ENCODE data around the gene GRIK2.

The GRIK2 gene

DNA sequence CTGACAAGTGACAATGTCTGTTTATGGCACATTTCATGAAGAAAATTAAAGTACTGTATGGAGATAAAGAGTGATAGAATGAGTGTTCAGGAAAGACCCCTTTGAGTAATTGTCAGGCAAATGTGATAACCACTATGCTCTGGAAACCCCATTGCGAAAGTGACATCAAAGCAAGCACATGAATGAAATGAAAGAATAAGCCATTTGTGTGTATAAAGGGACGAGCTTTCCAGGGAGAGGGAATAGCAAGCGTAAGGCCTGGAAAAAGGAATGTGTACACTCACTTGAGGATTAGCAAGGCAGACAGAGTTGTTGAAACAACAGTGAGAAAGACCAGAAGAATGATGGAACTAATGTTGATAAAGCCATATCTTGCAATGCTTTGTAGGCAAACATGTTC lies 490.0 kb downstream of the GRIK2 start:
- DNase-seq (ENCODE audit: low spot score), result no peak

DNA sequence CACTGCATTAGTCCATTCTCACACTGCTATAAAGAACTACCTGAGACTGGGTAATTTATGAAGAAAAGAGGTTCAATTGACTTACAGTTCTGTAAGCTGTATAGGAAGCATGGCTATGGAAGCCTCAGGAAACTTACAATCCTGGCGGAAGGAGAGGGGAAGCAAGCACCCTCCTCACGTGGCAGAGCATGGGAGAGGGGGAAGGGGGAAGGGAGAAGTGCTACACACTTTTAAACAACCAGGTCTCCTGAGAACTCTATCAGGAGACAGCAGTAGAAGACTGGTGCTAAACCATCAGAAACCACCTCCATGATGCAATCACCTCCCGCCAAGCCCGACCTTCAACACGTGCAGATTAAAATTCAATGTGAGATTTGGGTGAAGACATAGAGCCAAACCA lies 494.0 kb downstream of the GRIK2 start:
- no peak for DNase-seq (ENCODE audit: low spot score)

DNA sequence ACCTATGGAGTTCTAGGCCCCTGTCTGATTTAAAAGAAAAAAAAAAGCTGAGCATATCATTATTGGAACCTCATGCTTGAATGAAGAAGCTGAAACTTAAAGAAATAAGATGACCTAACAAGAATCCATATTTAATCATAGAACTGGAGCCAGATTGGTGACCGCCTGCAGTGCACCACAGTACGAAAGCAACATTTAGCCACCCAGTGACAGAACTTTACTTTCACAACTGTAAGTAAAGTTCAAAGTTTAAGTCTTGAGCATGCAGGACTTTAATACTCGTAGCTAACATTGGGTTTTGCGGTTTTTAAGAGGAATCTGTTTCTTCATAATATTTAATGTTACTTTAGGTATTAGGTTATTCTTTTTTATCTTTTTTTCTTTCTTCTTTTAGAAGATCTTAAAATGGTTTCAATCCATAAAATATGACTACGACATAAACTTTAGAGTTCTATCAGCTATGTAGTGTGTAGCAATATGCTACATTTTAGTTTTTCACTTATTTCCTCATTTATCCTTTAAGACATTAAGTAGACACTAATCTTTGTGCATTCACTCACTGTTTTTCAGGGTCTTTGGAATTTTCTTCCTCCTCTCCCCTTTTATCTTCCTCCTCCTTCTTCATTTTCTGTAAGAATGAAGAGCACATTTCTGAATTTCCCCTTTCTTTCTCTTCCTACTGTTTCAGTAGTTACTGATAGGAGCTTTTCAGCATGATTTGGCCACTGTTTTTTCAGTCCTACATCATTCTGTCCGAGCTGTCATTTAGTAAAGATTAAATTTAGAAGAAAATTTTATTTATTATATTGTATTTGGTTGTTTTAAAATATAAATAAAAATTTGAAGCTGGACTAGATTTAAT lies 514.1 kb downstream of the GRIK2 start:
- no peak for DNase-seq (ENCODE audit: low spot score)

DNA sequence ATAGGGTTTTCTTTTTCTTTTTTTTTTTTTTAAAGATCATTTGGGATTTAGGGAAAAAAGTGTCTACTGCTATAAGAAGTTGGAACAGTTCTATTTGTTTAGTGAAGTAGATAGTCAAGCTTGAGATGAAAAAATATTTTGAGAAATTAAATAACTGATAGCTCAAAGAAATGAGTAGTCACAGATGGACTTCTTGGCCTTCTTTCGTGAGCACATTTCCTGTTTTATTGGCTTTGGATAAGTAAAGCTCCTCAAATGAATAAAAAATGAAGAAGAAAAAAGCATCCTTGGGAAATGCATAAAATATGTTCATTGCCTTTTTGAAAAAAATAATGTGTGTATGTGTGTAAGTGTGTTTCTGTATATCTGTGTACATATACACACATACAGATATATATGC lies 515.9 kb downstream of the GRIK2 start:
- no peak for DNase-seq (ENCODE audit: low spot score)

DNA sequence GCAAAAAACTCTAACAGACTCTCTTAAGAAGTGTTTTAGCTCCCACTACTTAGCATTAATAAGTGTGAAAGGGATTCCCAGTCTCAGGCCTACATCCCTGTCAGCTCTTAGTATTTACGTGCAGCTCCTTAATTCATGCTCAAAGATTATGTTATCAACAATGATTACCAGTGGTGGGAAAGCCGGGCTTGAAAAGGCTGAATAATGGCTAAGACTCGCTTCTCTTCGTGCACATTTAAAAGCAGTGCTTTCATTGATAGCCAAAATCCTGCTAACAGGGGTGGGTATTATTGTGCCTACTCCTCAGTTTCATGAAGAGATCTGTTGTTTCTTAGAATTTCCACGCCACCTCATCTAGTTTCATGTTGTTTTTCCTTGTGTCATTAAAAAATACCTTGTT lies 518.8 kb downstream of the GRIK2 start:
- no peak for DNase-seq (ENCODE audit: low spot score)

DNA sequence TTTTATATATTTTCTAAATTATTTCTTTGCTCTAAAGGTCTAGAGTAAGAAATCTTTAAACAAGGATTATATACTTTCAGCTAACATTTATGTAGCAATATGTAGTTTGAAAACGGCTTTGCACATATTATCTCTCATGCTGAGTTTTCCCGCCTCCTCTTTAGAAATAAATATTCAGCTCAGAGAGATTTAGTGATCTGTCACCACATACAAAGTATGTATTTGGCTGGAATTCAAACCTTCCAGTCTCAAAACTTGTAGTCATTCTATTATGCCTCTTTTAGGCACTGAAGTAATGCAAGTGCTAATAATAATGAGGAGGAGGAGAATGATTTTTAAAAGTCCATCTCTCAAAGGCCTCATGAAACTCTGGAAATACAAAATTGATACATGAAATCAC lies 525.0 kb downstream of the GRIK2 start:
- DNase-seq (ENCODE audit: low spot score), result no peak

DNA sequence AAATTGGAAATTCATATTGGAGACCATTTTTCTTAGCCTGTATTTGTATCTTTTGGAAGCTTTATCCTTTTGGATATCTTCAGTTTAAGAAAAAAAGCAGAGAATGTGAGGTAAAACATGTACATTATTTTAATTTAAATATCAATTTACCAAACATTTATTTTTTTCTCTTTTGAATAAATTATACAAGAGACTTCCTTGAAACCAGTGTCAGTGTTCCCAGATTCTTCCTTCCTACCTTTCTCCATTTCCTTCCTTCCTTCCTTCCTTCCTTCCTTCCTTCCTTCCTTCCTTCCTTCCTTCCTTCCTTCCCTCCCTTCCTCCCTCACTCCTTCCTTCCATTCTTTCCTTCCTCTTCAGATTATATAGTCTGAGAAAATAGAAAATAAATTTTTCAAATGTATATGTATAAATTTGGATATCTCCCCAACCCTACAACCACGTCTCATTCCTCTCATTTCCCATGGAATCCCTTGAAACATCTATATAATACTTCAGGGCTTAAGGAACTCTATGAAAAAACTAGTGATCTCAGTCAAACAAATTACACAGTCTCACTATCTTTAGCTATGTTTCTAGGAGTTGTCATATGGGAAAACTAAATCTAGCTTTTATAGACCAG lies 528.4 kb downstream of the GRIK2 start:
- no peak for DNase-seq (ENCODE audit: low spot score)

DNA sequence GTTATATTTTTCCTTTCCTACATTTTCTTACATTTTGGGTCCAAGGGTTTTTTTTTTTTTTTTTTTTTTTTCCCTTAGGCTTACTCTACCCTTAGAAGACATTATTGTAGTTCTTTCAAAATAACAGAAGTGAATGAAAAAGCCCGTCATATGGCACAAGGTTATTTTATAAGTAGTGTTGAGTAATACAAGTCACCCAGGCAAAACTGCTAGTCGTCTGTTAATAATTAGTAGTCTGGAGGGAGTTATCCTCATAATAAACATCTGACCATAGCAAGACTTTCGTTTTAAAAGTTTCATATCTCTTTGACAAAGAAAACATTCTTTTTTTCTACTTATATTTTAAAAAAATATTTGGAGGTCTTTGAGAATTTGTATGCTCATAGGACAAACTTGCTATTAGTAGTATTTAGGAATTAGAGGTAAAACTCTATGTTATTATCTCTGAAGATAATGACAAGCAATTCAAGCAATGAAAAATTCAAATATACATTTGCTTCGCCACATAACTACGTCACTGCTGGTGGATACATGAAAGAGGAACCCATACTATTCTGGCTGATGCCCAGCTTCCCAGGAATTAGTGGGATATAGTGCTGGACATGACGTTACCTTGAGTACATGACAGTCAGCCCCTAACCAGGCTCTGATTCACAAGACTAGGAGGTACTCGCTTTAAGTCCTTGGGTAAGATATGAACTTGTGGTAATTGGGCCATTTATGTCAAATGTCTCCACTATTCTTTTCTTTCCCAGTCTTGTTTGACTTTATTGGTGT lies 532.8 kb downstream of the GRIK2 start:
- no peak for DNase-seq (ENCODE audit: low spot score)

DNA sequence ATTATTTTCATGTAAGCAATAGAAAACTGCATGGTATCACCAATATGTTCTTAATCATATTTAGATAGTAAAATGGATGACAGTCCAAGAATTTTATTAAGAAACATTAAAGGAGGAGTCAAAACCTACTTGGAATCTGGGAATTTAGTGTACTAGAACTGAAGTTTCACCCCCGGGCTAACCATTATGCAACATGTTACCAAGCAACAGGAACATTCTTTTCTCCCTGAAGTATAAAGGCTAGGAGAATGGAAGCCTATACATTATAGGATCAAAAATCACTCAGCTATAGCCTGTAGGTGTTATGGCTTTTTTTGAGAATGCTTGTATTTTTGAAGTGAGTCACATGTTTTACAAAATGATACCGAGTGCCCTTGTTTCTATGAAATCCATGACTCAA lies 538.3 kb downstream of the GRIK2 start:
- DNase-seq (ENCODE audit: low spot score), result no peak

DNA sequence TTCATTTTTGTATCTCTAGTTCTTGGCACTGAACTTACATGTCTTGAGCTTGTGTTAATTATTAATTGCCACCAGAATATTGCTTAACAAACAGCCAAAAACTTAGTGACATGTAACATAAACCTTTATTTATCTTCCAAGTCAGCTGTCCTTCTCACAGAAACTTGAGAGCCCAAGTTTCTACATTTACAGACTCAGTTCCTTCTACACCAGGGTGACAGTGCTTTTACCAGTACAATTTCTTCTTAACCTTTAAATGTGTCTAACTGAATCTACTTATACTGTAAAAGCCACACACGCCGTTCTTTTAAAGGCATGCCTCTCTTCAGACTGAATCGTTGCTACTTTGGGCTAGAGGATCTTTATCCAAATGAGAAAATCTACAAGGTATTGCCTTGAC lies 539.2 kb downstream of the GRIK2 start:
- DNase-seq (ENCODE audit: low spot score), result no peak

DNA sequence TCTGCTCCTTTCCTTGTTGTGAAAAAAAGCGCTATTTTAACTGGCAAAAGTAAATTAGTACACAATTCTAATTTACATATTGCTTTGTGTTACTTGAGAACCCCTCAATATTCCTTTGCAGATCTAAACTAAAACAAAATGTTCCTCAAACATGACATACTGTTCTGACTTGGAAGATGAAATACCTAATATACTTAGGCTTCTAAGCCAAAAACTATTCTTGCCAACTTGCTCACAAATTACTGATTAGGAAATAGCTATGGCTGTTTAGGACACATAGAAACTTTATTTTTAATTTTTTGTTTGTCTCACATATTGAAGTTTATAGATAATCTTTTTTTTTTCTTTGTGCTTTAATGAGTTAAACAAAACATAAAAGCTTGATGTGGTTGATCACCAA lies 542.2 kb downstream of the GRIK2 start:
- no peak for DNase-seq (ENCODE audit: low spot score)

DNA sequence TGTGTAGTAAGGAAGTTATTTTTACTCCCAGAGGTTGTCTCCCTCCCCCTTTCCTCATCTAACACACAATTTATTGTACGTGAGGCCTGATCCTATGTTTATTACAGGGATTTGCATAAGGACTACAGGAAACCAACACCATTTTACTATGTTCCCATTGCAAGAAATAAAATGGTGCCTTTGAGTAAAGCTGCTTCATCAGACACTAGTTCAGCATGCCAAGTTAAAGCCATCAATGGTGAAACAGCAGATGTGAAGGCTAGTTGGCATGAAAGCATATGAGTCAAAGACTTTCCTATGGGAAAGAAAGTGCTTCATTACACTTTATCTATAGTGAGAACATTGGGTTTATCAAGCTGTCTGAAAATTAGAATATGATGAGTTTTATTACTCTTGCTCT lies 543.0 kb downstream of the GRIK2 start:
- no peak for DNase-seq (ENCODE audit: low spot score)

DNA sequence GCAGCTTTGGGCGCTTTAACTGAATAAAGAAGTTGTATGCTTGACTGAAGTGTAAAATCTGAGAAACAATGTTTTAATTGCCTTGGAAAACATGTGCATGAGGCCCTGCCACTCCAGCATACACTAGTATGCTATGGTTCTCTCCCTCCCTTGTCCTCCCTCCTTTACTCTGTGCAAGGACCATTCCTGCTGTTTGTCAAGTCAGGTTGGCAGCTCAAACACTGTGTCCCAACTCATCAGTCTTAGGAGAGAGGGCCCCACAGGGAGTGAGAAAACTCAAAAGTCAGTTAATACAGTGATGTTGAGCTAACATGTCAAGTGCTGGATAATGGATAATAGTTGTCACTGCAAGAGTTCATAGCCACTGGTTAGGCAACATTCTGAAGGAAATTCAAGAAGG lies 543.6 kb downstream of the GRIK2 start:
- DNase-seq (ENCODE audit: low spot score), result no peak

DNA sequence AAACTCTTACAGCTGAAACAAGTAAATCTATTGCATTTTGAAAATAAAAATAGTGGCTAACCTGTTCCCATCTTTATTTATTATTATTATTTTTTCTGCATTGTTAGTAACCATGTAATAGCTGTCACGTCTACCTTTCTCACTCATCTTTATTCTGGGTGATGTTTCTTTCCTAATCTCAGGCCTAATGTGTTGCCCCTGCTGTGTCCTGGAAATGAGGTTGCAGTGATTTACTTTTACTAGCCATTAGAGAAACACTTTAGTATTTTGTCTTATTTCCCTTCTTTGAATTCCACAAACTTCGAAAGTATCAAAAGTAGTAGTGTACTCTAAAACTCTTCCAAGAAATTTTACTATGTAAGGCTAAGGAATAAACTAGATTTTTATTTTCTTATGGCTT lies 546.9 kb downstream of the GRIK2 start:
- DNase-seq (ENCODE audit: low spot score), result no peak

DNA sequence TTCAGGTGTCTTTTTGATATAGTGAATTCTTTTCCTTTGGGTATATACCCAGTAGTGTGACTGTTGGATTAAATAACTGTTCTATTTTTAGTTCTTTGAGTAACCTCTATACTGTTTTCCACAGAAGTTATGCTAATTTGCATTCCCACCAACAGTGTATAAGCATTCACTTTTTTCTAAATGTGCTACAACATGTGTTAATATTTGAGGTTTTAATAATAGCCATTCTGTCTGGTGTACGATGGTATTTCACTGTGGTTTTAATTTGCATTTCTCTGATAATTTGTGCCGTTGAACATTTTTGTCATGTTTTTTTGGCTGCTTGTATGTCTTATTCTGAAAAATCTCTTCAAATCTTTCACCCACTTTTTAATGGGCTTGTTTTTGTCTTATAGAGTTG lies 563.5 kb downstream of the GRIK2 start:
- no peak for DNase-seq (ENCODE audit: low spot score)

DNA sequence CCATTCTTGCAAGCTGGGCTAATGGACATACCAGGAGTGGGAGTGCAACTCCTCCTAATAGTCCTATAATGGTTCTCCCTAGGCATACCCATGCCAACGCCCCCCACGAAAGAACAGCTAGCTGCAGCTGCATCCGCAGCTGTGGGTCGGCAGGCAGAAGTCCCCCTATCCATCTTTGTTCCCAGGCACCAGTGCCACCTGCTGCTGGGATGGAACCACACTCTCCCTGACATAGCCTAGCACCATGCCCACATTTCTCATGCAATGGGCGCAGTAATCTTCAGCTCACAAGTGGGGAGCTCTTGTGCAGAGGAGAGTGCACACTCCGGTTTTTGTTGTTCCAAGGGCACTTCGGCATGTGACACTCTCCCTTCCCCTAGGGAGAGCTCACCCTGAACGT lies 567.8 kb downstream of the GRIK2 start:
- no peak for DNase-seq (ENCODE audit: low spot score)

DNA sequence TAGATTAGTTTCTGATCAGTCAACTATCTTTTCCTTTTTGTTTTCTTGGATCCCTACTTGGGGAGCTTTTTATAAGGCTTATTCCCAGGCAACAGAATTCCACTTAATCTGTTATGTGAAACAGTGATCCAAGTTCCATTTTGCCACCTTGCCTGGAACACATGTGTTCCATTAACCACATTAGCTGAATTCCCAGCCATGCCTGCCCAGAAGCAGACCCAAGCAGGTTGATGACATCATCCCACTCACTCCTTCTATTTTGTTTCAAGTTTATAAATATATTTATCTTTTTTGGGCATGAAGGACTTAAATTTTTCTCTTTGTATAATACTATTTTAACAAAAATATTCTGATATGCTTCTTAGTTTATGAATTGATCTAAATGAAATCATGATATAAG lies 587.4 kb downstream of the GRIK2 start:
- no peak for DNase-seq (ENCODE audit: low spot score)

DNA sequence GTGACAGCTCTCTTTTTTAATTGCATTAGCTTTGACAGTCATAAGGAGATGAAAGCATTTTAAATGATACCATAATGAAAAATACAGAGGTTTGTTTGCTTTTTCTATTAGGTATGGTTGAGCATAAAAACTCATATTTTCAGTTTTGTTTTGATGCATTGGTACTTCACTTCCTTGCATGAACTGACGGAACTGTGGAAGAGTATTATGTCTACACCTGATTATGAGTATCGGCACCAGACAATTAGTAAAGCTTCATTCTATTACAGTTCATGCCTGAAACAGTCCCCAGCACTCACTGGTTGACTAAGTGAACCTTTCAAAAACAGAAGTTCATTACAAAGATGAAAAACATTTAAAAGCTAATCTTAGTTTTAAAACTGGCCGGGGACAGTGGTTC lies 593.0 kb downstream of the GRIK2 start:
- DNase-seq (ENCODE audit: low spot score), result no peak

DNA sequence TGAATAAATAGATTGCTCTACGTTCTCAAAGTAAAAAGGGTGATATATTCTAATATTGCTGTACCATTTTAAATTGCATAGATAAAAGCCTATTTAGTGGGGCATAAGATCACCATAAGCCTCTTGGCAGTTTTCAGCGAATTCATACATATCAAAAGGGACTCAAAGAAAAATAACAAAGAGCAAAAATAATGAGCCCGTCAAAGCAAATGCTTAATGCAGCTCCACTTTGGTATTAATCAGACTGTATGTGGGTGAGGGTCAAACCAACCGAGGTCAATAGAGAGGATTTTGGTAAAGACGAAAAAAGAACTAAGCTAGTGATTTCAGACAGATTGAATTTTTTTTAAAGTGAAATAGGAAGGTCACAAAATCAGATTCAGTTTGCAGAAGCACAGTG lies 598.8 kb downstream of the GRIK2 start:
- DNase-seq (ENCODE audit: low spot score), result no peak

DNA sequence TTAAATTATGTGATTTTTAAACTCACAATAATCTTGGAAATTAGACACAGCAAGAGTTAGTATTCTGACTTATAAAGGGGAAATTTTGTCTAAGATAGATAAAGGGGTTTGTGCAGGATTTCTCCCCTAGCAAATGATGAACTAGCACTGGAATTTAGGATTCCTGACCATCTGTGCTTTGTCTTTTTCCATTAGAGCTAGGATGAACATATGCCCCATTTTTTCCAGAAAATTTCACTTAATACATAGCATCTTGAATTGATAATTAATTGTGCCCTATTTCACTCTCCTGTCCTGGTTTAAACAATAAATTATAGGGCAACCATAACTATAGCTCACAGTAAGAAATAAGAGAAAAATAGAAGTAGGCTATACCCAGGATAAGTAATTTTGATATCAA lies 601.0 kb downstream of the GRIK2 start:
- DNase-seq (ENCODE audit: low spot score), result no peak

DNA sequence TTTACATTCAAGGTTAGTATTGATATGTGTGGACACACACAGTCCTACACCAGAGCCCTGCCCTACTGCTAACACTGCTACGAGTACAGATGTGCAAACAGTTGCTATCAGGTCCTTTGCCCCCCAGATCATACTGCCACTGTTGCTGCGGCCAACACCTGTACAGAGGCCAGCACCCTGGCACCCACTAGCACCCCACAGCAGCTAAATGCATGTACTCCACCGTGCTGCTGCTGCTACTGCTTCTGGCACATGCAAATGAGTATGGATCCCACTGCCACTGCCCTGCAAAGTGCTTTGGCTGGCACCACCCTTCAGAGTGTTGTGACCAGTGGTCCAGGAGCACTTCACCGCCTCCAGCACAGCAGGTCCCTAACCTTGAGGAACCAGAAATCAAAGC lies 621.9 kb downstream of the GRIK2 start:
- no peak for DNase-seq (ENCODE audit: low spot score)

DNA sequence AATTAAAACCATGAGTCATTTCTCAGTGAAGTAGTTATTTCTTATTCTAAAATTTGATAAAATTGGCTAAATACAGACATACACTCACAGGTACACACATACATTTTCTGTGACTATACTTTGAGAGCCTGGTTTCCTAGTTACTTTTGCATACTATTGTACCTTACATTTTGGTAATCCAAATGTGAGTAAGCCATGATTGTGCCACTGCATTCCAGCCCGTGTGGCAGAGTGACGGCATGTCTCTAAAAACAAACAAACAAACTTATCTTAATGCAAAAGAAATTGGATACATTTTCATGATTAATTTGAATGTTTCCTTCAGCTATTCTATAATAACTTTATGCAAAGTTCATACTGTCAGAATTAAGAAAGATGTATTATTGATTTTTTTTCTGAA lies 628.8 kb downstream of the GRIK2 start:
- no peak for DNase-seq (ENCODE audit: low spot score)

DNA sequence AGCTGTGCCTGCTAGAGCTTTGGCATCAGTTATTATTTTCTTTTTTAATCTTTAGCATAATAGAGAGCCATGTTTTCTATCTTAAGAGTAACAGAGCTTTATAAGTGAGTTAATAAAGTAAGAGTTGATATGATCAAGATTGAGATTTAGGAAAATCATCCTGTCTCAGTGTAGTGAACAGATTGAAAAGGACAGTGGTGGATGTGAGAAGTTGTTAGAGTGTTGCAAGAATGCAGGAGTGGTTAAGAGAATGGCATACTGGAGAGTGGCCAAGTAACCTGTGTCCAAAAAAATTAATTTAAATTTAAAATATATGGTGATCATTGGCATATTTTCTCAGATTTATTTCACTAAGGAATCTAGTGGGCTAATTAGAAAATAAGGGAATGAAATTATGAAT lies 629.3 kb downstream of the GRIK2 start:
- DNase-seq (ENCODE audit: low spot score), result no peak

Measured in putamen (tissue), 1 donor.